OCI-LY1 (cell line): ENCODE results near the gene GPR52.

Experiments
- H2AFZ ChIP-seq: fragments of 200-600 bp; sonication (generic), shearing (Covaris generic); 2 replicates; pipeline ENCODE4 v1.6.0; 2014; ENCODE audit warnings: antibody characterized with exemption, mild to moderate bottlenecking, low read length
- H3F3A ChIP-seq: fragments of 200-600 bp; sonication (generic), shearing (Covaris generic); 2 replicates; pipeline ENCODE4 v1.6.0; 2014; ENCODE audit warnings: mild to moderate bottlenecking, antibody characterized with exemption, low read length, moderate library complexity; ENCODE audit not compliant: insufficient read depth
- H3K27ac ChIP-seq: fragments of 200-600 bp; sonication (generic); 2 replicates; pipeline ENCODE4 v1.5.1; 2014; ENCODE audit warnings: low read length, mixed run types, mild to moderate bottlenecking, low read depth; ENCODE audit not compliant: poor library complexity, severe bottlenecking
- H3K27me3 ChIP-seq: fragments of 200-600 bp; sonication (generic); 2 replicates; pipeline ENCODE4 v1.6.0; 2014; ENCODE audit warnings: antibody characterized with exemption, mild to moderate bottlenecking, low read length, moderate library complexity; ENCODE audit not compliant: insufficient read depth
- H3K36me3 ChIP-seq: fragments of 200-600 bp; sonication (generic); 2 replicates; pipeline ENCODE4 v1.6.1; 2014; ENCODE audit warnings: mild to moderate bottlenecking, antibody characterized with exemption, low read length, moderate library complexity, mixed read lengths; ENCODE audit not compliant: insufficient read depth
- H3K4me1 ChIP-seq: fragments of 200-600 bp; sonication (generic); 2 replicates; pipeline ENCODE4 v1.5.1; 2014; ENCODE audit warnings: mild to moderate bottlenecking, low read length, moderate library complexity; ENCODE audit not compliant: insufficient read depth, severe bottlenecking
- H3K4me2 ChIP-seq: fragments of 200-600 bp; sonication (generic), shearing (Covaris generic); 2 replicates; pipeline ENCODE4 v1.6.1; 2014; ENCODE audit warnings: low read length
- H3K4me3 ChIP-seq: fragments of 200-600 bp; sonication (generic); 2 replicates; pipeline ENCODE4 v1.5.1; 2014; ENCODE audit warnings: low read length, low read depth, mild to moderate bottlenecking, mixed read lengths; ENCODE audit not compliant: poor library complexity, severe bottlenecking
- H3K79me2 ChIP-seq: fragments of 200-600 bp; shearing (Covaris generic); 2 replicates; pipeline ENCODE4 v1.6.1; 2016; ENCODE audit warnings: mixed run types, low read length, mixed read lengths; ENCODE audit not compliant: insufficient read depth
- H3K9ac ChIP-seq: fragments of 200-600 bp; sonication (generic), shearing (Covaris generic); 2 replicates; pipeline ENCODE4 v1.6.1; 2014; ENCODE audit warnings: mild to moderate bottlenecking, low read length, mixed read lengths
- H3K9me2 ChIP-seq: fragments of 200-600 bp; sonication (generic), shearing (Covaris generic); 2 replicates; pipeline ENCODE4 v1.6.1; 2014; ENCODE audit warnings: low read depth, mild to moderate bottlenecking, low read length, mixed read lengths
- H3K9me3 ChIP-seq: fragments of 200-600 bp; shearing (Covaris generic); 2 replicates; pipeline ENCODE4 v1.6.1; 2014; ENCODE audit warnings: low read length, mixed read lengths
- H4K20me1 ChIP-seq: fragments of 200-600 bp; sonication (generic), shearing (Covaris generic); 2 replicates; pipeline ENCODE4 v1.6.0; 2016; ENCODE audit warnings: mild to moderate bottlenecking, low read length; ENCODE audit not compliant: insufficient read depth
- CTCF ChIP-seq: fragments of 200-600 bp; sonication (generic), shearing (Covaris generic); IDR thresholded peaks from 2 replicates; pipeline ENCODE4 v1.5.1; 2017; ENCODE audit warnings: mild to moderate bottlenecking, antibody characterized with exemption, low read length, moderate library complexity, mixed read lengths
- EZH2 ChIP-seq: fragments of 200-600 bp; sonication (generic), shearing (Covaris generic); IDR thresholded peaks from 2 replicates; pipeline ENCODE4 v1.8.0; 2017; ENCODE audit warnings: borderline replicate concordance, mixed run types, mild to moderate bottlenecking, antibody characterized with exemption, low read length, moderate library complexity, mixed read lengths

The GPR52 gene

GRCh38 chr1:174414203-174414602, 33.6 kb upstream of the GPR52 start:
- Histone ChIP-seq H4K20me1 (no peaks in the 10 kb centered on the region), H3K27me3 (no peaks in the 10 kb centered on the region), H3K4me3 (no peak overlapping the region), H3K4me1 (peaks cover 30% of the 10 kb centered on the region), H3K9ac (no peak overlapping the region), H3K4me2 (peak overlapping the region; percentile 53), H3K9me2 (no peaks in the 10 kb centered on the region), H3K36me3 (no peaks in the 10 kb centered on the region), H3F3A (no peaks in the 10 kb centered on the region), H3K79me2 (peaks cover 21% of the 10 kb centered on the region), H3K27ac (peak overlapping the region; percentile 12), H3K9me3 (no peaks in the 10 kb centered on the region; the same call in 1 of the 2 replicates), H2AFZ (no peak overlapping the region)
- TF ChIP-seq CTCF: no peak
- no peak for TF ChIP-seq EZH2

- H3K27me3 ChIP-seq: no peaks in the 10 kb centered on the region
- H3K4me3 ChIP-seq: no peak overlapping the region
- peaks cover 39% of the 10 kb centered on the region for H3K4me1 ChIP-seq
- H3K36me3 ChIP-seq: no peaks in the 10 kb centered on the region
- H3K9ac ChIP-seq: no peak overlapping the region
- no peaks in the 10 kb centered on the region for H4K20me1 ChIP-seq
- no peaks in the 10 kb centered on the region; the same call in 1 of the 2 replicates for H3K9me3 ChIP-seq
- H3K9me2 ChIP-seq: no peaks in the 10 kb centered on the region
- no peaks in the 10 kb centered on the region for H3F3A ChIP-seq
- H3K79me2 ChIP-seq: peaks cover 15% of the 10 kb centered on the region
- TF ChIP-seq EZH2: no peak
- no peak for TF ChIP-seq CTCF
- H3K27ac ChIP-seq: no peak overlapping the region
- H3K4me2 ChIP-seq: no peak overlapping the region
- no peak overlapping the region for H2AFZ ChIP-seq
These were observed 32.3 kb upstream of the GPR52 start for GRCh38 chr1:174415506-174415905.

- TF ChIP-seq CTCF: no peak
- TF ChIP-seq EZH2: no peak
- no peak overlapping the region for H3K4me2 ChIP-seq
- no peaks in the 10 kb centered on the region for H3K9me3 ChIP-seq
- no peaks in the 10 kb centered on the region for H3K36me3 ChIP-seq
- H3K79me2 ChIP-seq: no peaks in the 10 kb centered on the region
- peaks cover 37% of the 10 kb centered on the region for H3K4me1 ChIP-seq
- H4K20me1 ChIP-seq: no peaks in the 10 kb centered on the region
- H3K27ac ChIP-seq: no peak overlapping the region
- no peak overlapping the region for H3K9ac ChIP-seq
- no peaks in the 10 kb centered on the region for H3K9me2 ChIP-seq
- no peak overlapping the region for H2AFZ ChIP-seq
- no peaks in the 10 kb centered on the region for H3F3A ChIP-seq
- H3K4me3 ChIP-seq: no peak overlapping the region
- H3K27me3 ChIP-seq: no peaks in the 10 kb centered on the region
These were observed 29.8 kb upstream of the GPR52 start for GRCh38 chr1:174417921-174418320.
